ENCODE data around the gene SDR42E2.
"Not testable (repeated sequence)": the region's sequence is repeated elsewhere in the genome, so short reads cannot be mapped to it uniquely, and the experiment has no call there.

The SDR42E2 gene

DNA sequence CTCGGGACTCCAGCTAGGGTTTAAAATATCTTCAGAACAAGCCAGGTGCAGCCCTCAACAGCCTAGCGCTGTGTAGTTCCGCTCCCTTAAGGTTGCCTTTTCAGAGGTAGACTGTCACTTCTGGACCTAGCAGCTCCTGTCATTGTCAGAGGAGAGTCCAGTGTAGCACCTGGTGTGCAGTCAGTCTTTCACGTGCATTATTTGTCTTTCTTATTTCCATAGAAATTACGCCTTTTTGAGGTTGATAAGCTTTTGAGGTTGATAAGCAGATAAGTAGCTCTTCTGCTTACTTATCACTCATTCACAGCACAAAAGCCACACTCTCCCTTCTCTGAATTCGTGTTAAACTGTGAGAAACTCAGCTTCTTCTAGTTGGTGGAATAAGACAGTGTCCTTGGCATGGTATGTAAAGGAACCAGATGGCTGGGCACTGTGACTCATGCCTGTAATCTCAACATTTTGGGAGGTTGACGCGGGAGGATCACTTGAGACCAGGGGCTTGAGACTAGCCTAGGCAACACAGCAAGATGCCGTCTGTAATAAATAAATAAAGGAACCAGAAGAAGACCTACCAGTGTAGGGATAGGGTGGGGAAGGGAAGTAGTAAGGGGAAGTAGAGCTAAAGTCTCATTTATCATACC, 54.0 kb downstream of the SDR42E2 start:
- no peak for DNase-seq

DNA sequence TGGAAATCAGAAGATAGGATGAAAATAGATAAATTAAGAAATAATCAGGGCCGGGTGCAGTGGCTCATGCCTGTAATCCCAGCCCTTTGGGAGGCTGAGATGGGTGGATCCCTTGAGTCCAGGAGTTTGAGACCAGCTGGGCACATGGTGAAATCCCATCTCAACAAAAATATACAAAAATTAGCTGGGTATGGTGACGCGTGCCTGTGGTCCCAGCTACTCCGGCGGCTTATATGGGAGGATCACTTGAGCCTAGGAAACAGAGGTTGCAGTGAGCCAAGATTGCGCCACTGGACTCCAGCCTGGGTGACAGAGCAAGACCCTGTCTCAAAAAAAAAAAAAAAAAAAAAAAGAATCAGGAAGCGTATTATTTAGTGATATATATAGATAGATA, 54.5 kb downstream of the SDR42E2 start:
- not testable (repeated sequence) for DNase-seq

DNA sequence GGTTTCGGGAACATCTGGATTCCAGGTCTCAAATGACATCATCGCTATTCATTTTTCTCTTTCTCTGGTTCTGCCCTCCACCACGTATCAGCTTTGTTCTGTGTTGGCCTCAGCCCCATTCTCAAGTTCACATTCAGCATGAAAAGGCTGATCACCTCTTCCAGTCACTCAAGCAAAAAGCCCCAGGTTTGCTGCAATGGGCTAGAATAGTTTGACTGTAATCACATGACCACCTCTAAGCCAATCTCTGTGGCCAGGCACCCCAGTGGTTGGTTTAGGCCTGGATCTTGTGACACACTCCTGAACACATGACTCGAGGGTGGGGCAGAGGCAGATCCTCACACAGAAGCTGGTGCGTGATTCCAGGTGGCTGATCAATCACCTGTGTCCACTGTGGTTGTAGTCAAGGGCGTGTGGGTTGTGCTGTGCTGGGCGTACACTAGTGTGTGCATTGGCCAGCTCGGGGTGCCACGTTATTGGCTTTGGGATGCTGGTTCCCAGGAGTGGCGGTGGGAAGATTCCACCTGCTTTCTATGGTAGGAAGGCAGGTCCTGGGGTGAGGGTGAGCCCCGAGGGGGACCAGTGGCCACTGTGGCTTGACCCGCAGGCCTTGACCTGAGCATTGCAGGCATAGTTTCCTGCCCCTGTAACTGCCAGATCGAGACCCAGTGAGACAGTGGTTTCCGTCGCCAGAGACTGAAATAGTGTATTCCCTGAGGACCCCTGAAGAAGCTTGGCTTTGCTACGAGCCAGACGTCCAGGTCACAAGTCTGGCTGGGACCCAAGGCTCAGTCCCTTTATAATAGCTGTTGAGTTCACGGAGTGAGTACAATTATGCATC, 55.8 kb downstream of the SDR42E2 start:
- DNase-seq: no peak

DNA sequence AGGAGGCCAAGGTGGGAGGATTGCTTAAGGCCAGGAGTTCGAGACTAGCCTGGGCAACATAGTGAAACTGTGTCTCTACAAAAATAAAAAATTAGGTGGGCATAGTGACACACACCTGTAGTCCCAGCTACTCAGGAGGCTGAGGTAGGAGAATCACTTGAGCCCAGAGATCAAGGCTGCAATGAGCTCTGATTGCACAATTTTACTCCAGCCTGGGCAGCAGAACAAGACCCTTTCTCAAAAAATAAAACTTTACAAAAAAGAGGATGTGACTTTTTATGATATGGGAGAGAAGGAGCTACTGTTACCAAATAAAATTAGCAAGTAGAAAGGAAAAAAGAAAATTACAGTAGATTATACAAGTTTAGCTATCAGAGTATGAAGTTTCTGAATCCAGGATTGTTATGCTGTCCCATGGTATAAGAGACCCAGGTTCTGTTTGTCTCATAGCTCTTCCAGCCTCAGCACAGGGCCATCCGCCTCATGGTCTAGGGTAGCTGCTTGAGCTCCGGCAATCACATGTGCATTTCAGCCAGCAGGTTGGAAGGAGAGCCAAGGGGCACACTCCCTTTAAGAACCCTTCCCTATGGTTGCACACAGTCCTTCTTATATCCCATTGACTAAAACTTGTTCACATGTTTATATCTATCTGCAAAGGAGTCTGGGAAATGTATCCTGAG, 57.2 kb downstream of the SDR42E2 start:
- no peak for DNase-seq

DNA sequence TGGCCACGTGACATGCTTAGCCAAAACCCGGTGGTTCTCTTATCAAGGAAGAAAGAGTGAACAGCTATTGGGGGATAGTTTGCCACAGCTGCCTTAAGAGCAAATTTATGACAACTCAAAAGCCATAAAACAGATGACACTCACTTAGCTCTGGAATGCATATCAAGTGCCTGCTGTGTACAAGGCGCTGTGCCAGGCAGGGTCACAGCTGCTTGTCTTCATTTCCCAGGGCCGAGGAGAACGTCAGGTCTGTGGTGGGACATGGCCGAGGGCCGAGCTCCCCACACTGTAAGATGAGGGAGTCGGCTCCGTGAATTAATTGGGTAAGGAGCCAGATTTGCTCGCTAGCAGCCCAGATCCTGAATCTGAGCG, 57.7 kb downstream of the SDR42E2 start:
- no peak for DNase-seq

DNA sequence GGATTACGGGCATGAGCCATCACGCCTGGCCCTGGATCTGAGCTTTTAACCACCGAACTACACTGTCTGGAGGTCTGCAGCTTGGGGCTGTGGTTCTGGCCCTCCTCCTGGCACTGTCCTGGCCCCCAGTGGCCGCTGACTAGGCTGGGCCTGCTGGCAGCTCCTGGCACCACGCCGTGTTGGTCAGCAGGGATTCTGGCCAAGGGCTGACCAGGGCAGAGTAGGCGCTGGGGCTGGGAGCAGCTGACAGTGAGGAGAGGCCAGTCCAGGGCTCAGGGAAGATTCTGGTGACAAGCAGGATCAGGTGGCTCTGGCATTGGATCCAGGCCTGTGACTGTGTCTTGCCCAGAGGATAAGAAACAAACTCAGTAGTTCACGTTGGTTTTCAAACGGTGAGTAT, 58.4 kb downstream of the SDR42E2 start:
- DNase-seq: no peak

DNA sequence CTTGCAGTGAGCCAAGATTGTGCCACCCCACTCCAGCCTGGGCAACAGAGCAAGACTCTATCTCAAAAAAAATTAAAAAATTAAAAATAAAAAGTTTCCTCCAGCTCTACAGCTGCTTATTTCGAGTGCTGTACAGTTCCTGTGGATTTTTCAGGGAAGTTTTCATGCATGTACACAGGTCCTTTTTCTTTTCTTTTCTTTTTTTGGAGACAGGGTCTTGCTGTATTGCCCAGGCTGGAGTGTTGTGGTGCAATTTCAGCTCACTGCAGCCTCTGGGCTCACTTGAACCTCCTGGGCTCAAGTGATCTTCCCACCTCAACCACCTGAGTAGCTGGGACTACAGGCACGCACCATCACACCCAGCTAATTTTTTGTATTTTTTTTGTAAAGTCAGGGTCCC, 59.7 kb downstream of the SDR42E2 start:
- no peak for DNase-seq

DNA sequence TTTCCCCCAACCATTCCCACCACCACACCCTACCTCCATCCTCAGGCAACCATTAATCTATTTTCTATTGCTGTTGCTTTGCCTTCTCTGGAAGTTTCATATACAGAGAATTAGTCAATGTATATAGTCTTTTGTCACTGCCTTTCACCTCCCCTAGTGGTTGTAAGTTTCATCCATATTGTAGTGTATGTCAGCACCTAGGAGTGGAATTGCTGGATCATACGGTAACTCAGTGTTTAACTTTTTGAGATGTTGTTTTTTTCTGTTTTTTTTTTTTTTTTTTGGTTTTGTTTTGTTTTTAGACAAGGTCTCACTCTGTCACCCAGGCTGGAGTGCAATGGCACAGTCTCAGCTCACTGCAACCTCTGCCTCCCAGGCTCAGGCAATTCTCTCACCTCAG, 60.7 kb downstream of the SDR42E2 start:
- no peak for DNase-seq

DNA sequence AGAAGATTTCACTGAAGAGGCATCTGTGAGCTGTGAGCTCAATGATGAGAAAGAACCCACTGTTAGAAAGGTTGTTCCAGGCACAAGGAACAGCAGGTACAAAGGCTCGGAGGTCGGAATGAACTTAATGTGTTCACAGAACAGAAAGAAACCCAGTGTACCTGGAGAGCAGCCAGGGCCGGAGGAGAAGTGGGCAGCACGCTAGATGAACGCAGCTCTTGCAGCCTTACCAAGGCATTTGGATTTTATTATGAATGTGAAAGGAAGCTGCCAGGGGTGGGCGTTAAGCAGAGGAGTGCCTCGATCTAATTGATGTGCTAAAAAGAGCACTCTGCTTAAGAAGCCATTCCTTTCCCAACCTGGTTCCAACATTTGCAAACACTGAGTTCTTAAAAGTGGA, 62.8 kb downstream of the SDR42E2 start:
- DNase-seq: no peak

DNA sequence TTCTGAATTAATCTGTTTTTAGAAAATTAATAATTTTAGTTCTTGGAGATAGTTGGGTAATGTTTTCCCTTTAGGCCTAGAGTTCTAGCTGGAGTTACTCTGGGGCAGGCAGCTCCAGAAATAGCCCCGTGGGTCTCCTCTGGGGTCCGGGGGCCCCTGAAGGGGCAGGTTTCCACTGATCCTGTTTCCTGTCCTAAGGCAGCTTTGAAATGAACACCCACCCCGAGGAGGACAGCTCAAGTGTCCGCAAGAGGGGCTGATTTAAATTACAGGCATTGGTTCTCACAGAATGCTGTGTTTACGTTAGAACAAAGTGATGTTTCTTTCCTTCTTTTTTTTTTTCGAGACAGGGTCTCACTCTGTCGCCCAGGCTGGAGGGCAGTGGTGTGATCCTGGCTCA, 67.6 kb downstream of the SDR42E2 start:
- DNase-seq: no peak

DNA sequence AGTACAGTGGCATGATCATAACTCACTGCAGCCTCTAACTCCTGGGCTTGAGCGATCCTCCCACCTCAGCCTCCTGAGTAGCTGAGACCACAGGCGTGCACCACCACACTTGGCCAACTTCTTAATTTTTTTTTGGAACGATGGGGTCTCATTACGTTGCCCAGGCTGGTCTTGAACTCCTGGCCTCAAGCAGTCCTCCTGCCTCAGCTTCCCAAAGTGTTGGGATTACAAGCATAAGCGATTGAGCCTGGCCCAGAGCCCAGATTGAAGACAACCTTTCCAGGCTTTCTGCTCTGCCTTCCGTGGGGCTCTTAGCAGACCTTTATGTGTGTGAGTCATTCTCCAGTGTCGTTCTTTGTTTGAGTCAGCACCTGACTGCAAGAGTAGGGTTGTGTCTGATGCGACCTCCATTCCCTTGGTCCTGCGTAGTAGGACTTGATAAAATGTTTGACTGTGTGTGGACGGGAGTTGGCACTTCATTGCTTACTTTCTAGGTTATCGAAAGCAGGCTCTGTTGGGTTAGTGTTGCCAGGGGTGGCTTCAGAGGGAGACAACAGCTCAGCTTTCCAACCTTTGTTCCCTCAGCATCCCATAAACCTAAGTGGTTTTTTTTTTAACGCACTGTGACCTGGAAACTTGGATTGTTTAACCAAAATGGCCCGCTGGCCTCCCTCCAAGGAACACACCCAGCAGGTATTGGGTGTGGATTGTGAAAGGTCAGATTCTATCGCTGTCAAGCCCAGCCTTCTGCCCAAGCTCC, 70.2 kb downstream of the SDR42E2 start:
- DNase-seq: no peak

DNA sequence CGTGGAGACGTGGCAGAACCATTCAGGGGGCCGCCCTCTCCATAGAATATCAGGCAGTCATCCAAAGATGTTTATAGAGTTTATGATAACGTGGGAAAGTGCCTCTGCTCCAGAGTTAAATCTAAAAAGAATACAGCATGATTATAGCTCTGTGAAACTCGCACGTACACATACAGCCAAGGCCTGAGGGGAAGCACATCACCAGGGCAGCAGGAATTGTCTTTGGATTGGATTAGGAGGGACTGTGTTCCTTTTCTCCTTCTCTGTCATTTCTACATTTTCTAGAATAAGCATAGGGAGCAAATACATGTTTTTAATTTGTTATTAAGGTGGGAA, 70.7 kb downstream of the SDR42E2 start:
- DNase-seq: no peak

DNA sequence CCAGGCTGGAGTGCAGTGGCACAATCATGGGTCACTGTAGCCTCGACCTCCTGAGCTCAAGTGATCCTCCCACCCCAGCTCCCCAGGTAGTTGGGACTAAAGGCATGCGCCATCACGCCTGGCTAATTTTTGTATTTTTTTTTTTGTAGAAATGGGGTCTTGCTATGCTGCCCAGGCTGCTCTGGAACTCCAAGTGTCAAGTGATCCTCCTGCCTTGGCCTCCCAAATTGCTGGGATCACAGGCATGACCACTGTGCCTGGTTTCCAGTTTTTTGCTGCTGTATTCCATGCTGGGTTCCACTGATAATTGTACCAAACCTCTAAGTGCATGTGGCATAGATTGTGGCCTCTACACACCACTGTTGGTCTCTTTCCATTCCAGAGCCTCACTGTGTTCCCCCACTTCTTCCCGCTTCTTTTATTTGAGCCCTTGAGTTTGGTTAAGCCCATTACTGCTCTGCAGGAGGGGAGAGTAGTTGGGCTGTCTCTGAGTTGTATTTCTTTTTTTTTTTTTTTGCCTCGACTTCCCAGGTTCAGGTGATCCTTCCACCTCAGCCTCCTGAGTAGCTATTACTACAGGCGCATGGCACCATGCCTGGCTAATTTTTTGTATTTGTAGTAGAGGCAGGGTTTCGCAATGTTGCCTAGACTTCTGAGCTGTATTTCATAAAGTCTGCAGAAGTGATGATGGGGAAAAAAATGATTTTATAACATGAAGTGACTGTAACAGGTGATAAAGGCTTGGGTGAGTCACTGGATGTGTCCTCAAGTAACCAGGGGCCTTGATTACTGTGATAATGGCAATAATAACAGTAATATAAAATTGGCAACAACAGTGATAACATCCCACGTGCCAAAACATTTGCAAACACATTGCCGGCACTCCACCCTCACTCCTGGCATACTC, 73.8 kb downstream of the SDR42E2 start:
- DNase-seq: no peak

DNA sequence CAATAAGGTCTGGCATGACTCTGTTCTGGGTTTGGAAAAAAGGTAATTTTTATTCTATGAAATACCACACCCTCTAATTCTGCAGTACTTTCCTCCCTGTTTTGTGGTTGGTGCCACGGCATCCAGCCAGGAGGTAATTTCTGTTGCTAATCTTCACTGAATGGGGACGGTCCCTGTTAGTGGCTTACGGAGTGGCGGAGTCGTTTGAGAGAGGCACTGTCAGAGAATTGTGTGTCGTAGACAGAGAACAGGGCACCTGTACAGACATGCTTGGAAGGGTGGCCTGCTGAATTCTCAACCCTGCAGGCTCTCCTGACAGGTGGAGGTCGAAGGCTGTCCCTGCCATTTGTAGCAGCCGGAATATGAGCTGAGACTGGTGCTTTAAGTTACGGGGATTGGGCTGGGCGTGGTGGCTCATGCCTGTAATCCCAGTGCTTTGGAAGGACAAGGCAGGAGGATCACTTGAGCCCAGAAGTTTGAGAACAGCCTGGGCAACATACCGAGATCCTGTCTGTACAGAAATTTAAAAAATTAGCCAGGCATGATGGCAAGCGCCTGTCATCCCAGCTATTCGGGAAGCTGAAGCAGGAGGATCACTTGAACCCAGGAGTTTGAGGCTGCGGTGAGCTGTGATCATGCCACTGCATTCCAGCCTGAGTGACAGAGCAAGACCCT, 77.0 kb downstream of the SDR42E2 start:
- DNase-seq: no peak

DNA sequence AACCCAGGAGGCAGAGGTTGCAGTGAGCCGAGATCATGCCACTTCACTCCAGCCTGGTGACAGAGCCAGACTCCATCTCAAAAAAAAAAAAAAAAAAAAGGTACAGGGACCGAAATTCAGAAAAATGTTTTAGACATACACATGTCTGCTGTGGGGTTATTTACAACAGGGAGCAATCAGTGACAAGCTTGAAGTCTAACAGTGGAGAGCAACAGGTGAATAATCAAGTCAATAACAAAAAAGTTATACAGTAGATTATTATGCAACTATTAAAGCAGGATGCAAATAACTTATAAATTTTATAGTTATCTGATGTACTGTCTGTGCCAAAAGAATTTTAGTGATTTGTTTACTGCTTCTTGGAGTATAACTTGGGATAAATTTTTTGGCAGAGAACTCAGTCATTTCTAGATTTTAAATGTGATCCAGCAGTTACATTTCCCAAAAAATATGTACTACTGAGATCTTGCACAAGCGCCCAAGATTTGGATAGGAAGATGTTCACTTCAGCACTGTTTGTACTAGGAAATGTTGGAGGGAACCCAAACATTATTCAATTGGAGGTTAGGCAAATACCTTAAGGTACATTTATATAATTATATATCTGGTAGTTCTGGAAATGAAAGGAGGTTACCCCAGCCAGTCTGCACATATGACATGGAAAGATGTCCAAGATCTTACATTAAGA, 77.9 kb downstream of the SDR42E2 start:
- no peak for DNase-seq
